Neural cell (in vitro differentiated cells): ENCODE data around the gene PHF21B. TPM values are rescaled to one million over a fixed set of nuclear protein-coding genes. Genes with fewer than 3 reads are reported as not detected.

Source experiments
- H2AFZ ChIP-seq: fragments of 200-600, 300-800 bp; sonication (generic), shearing (Covaris generic); 2 replicates; pipeline ENCODE4 v1.6.0; 2014; ENCODE audit warnings: low read depth, mild to moderate bottlenecking, antibody characterized with exemption, low read length, moderate library complexity
- H3F3A ChIP-seq: fragments of 200-600 bp; shearing (Covaris generic); 2 replicates; pipeline ENCODE4 v1.6.1; 2016; ENCODE audit warnings: mild to moderate bottlenecking, moderate library complexity, mixed read lengths, antibody characterized with exemption, low read length; ENCODE audit not compliant: insufficient read depth, poor library complexity, severe bottlenecking
- H3K27ac ChIP-seq: fragments of 200-600, 300-800 bp; sonication (generic), shearing (Covaris generic); 2 replicates; pipeline ENCODE4 v1.5.1; 2014; ENCODE audit warnings: mild to moderate bottlenecking, low read length, moderate library complexity
- H3K27me3 ChIP-seq: fragments of 300-800, 200-600 bp; sonication (generic), shearing (Covaris generic); 2 replicates; pipeline ENCODE4 v1.6.0; 2014; ENCODE audit warnings: mild to moderate bottlenecking, low read depth, low read length, moderate library complexity; ENCODE audit not compliant: insufficient read depth
- H3K36me3 ChIP-seq: fragments of 300-800, 200-600 bp; sonication (generic), shearing (Covaris generic); 2 replicates; pipeline ENCODE4 v1.5.1; 2014; ENCODE audit warnings: mild to moderate bottlenecking, antibody characterized with exemption, low read length, moderate library complexity; ENCODE audit not compliant: insufficient read depth
- H3K4me2 ChIP-seq: fragments of 300-800, 200-600 bp; sonication (generic), shearing (Covaris generic); 2 replicates; pipeline ENCODE4 v1.6.0; 2014; ENCODE audit warnings: mild to moderate bottlenecking, low read length
- H3K4me3 ChIP-seq: fragments of 300-800, 200-600 bp; sonication (generic), shearing (Covaris generic); 2 replicates; pipeline ENCODE4 v1.5.1; 2014; ENCODE audit warnings: mild to moderate bottlenecking, low read length, moderate library complexity
- H3K79me2 ChIP-seq: fragments of 200-600 bp; shearing (Covaris generic); replicated peaks from 2 replicates; pipeline ENCODE4 v1.6.0; 2014; ENCODE audit warnings: mild to moderate bottlenecking, low read length, moderate library complexity; ENCODE audit not compliant: insufficient read depth
- H3K9ac ChIP-seq: fragments of 300-800, 200-600 bp; sonication (generic), shearing (Covaris generic); 2 replicates; pipeline ENCODE4 v1.6.1; 2016; ENCODE audit warnings: mild to moderate bottlenecking, low read length, mixed read lengths
- H3K9me2 ChIP-seq: fragments of 200-600 bp; shearing (Covaris generic); 2 replicates; pipeline ENCODE4 v1.6.1; 2016; ENCODE audit warnings: mild to moderate bottlenecking, low read length, mixed read lengths; ENCODE audit not compliant: insufficient read depth
- H3K9me3 ChIP-seq: fragments of 200-600, 300-800 bp; sonication (generic), shearing (Covaris generic); 2 replicates; pipeline ENCODE4 v1.6.1; 2016; ENCODE audit warnings: mild to moderate bottlenecking, mixed run types, low read length, moderate library complexity, mixed read lengths
- H4K20me1 ChIP-seq: fragments of 200-600 bp; shearing (Covaris generic); 2 replicates; pipeline ENCODE4 v1.6.1; 2016; ENCODE audit warnings: mild to moderate bottlenecking, mixed run types; ENCODE audit not compliant: insufficient read depth
- CTCF ChIP-seq: fragments of 450-650 bp; IDR thresholded peaks from 2 replicates; pipeline ENCODE4 v1.5.1; 2014; ENCODE audit warnings: antibody characterized with exemption, mild to moderate bottlenecking, moderate library complexity; ENCODE audit not compliant: poor library complexity, severe bottlenecking
- EP300 ChIP-seq: fragments of 450-650 bp; conservative IDR thresholded peaks from 2 replicates; pipeline ENCODE4 v1.6.1; 2014; ENCODE audit warnings: antibody characterized with exemption, mild to moderate bottlenecking, moderate library complexity; ENCODE audit not compliant: poor library complexity, severe bottlenecking
- EZH2 ChIP-seq: fragments of 200-600, 300-800 bp; shearing (Covaris generic), sonication (generic); IDR thresholded peaks from 2 replicates; pipeline ENCODE4 v1.6.1; 2014; ENCODE audit warnings: antibody characterized with exemption, low read length, borderline replicate concordance, mild to moderate bottlenecking; ENCODE audit not compliant: insufficient read depth, poor library complexity, severe bottlenecking
- MXI1 ChIP-seq: fragments of 450-650 bp; conservative IDR thresholded peaks from 2 replicates; pipeline ENCODE4 v1.6.1; 2014; ENCODE audit warnings: antibody characterized with exemption, mild to moderate bottlenecking; ENCODE audit not compliant: poor library complexity, severe bottlenecking
- POLR2AphosphoS5 ChIP-seq: IDR thresholded peaks from 2 replicates; pipeline ENCODE4 v1.6.1; 2012
- RAD21 ChIP-seq: fragments of 450-650 bp; conservative IDR thresholded peaks from 2 replicates; pipeline ENCODE4 v1.6.1; 2014; ENCODE audit warnings: antibody characterized with exemption, mild to moderate bottlenecking, moderate library complexity
- REST ChIP-seq: IDR thresholded peaks from 2 replicates; pipeline ENCODE4 v1.6.1; 2012; ENCODE audit warnings: borderline replicate concordance
- SMC3 ChIP-seq: fragments of 450-650 bp; conservative IDR thresholded peaks from 2 replicates; pipeline ENCODE4 v1.6.1; 2014; ENCODE audit warnings: antibody characterized with exemption, mild to moderate bottlenecking, moderate library complexity; ENCODE audit not compliant: poor library complexity
- TAF1 ChIP-seq: IDR thresholded peaks from 2 replicates; pipeline ENCODE4 v1.6.1; 2012; ENCODE audit warnings: low read depth
- polyA plus RNA-seq: library from polyadenylated mRNA; depleted of rRNA; stranded (reverse); fragments of >200 nt; gene quantifications from 2 replicates; pipeline ENCODE4 v1.2.3, GENCODE V29; 2014

PHF21B gene
- polyA plus RNA-seq, 1 donor from 2014 or later = 49.5 TPM

- H3K9me2 ChIP-seq = no peaks in the 10 kb centered on the region
- no peaks in the 10 kb centered on the region for H3K79me2 ChIP-seq
- no peaks in the 10 kb centered on the region for H3K27me3 ChIP-seq
- no peaks in the 10 kb centered on the region for H4K20me1 ChIP-seq
- no peak overlapping the region for H3K9ac ChIP-seq
- no peak overlapping the region for H2AFZ ChIP-seq
- no peaks in the 10 kb centered on the region for H3F3A ChIP-seq
- TF ChIP-seq EZH2 (no peak), MXI1 (no peak), EP300 (no peak), REST (no peak), POLR2AphosphoS5 (no peak), RAD21 (no peak), SMC3 (no peak), TAF1 (no peak), CTCF (no peak)
- no peak overlapping the region for H3K27ac ChIP-seq
- H3K9me3 ChIP-seq = no peaks in the 10 kb centered on the region
- no peak overlapping the region for H3K4me2 ChIP-seq
- H3K36me3 ChIP-seq = peaks cover 7% of the 10 kb centered on the region
- no peak overlapping the region for H3K4me3 ChIP-seq
Measured at GRCh38 chr22:44879301-44879680, 130.5 kb downstream of the PHF21B start.

- Histone ChIP-seq H3K79me2 (no peaks in the 10 kb centered on the region), H2AFZ (no peak overlapping the region), H3K4me3 (no peak overlapping the region), H4K20me1 (no peaks in the 10 kb centered on the region), H3K9ac (no peak overlapping the region), H3F3A (no peaks in the 10 kb centered on the region), H3K9me2 (no peaks in the 10 kb centered on the region), H3K9me3 (no peaks in the 10 kb centered on the region), H3K4me2 (no peak overlapping the region), H3K27me3 (no peaks in the 10 kb centered on the region), H3K27ac (no peak overlapping the region), H3K36me3 (peaks cover 7% of the 10 kb centered on the region)
- TF ChIP-seq SMC3 (no peak), EZH2 (no peak), CTCF (no peak), REST (no peak), POLR2AphosphoS5 (no peak), RAD21 (no peak), TAF1 (no peak)
Measured at GRCh38 chr22:44878483-44879300, 131.1 kb downstream of the PHF21B start.
